H9 (cell line): ENCODE measurements around the gene POMT2. TPM values are rescaled to one million over a fixed set of nuclear protein-coding genes. Genes with fewer than 3 reads are reported as not detected.

ENCODE experiments used
- DNase-seq: peaks from one replicate; pipeline ENCODE4 v3.0.0-alpha.2; 2017
- H2AFZ ChIP-seq: one replicate; pipeline ENCODE4 v1.6.1; 2013; ENCODE audit warnings: mild to moderate bottlenecking, low read length, control low read depth, moderate library complexity
- H2AK5ac ChIP-seq: 2 replicates; pipeline ENCODE4 v1.6.1; 2013; ENCODE audit warnings: low read length, control low read depth, mixed read lengths; ENCODE audit not compliant: insufficient read length
- H2BK120ac ChIP-seq: one replicate; pipeline ENCODE4 v1.6.1; 2013; ENCODE audit warnings: low read depth, mild to moderate bottlenecking, low read length, control low read depth, inconsistent platforms; ENCODE audit not compliant: poor library complexity, severe bottlenecking
- H2BK12ac ChIP-seq: 2 replicates; pipeline ENCODE4 v1.6.1; 2013; ENCODE audit warnings: low read length, control low read depth, mixed read lengths, low read depth; ENCODE audit not compliant: insufficient read length
- H2BK15ac ChIP-seq: 2 replicates; pipeline ENCODE4 v1.6.1; 2013; ENCODE audit warnings: low read depth, low read length, control low read depth
- H2BK20ac ChIP-seq: one replicate; pipeline ENCODE4 v1.6.1; 2013; ENCODE audit warnings: low read depth, mild to moderate bottlenecking, low read length, control low read depth, inconsistent platforms; ENCODE audit not compliant: poor library complexity, severe bottlenecking
- H2BK5ac ChIP-seq: 2 replicates; pipeline ENCODE4 v1.6.1; 2013; ENCODE audit warnings: low read length, control low read depth, mixed read lengths; ENCODE audit not compliant: insufficient read length
- H3K14ac ChIP-seq: 2 replicates; pipeline ENCODE4 v1.6.1; 2013; ENCODE audit warnings: low read length, control low read depth; ENCODE audit not compliant: insufficient read depth
- H3K18ac ChIP-seq: 2 replicates; pipeline ENCODE4 v1.6.1; 2013; ENCODE audit warnings: low read depth, mild to moderate bottlenecking, mixed read lengths, low read length, control low read depth; ENCODE audit not compliant: insufficient read length
- H3K23ac ChIP-seq: 2 replicates; pipeline ENCODE4 v1.6.1; 2013; ENCODE audit warnings: low read length, control low read depth, mixed read lengths, low read depth; ENCODE audit not compliant: insufficient read length
- H3K23me2 ChIP-seq: 2 replicates; pipeline ENCODE4 v1.6.1; 2013; ENCODE audit warnings: low read depth, mild to moderate bottlenecking, mixed read lengths, low read length, control low read depth; ENCODE audit not compliant: insufficient read length, poor library complexity, severe bottlenecking
- H3K27ac ChIP-seq: 2 replicates; pipeline ENCODE4 v1.5.1; 2013; ENCODE audit warnings: low read length, control low read depth, mixed read lengths, low read depth; ENCODE audit not compliant: insufficient read length
- H3K27me3 ChIP-seq: 2 replicates; pipeline ENCODE4 v1.6.1; 2013; ENCODE audit warnings: low read length, control low read depth, inconsistent platforms; ENCODE audit not compliant: insufficient read depth
- H3K4ac ChIP-seq: 2 replicates; pipeline ENCODE4 v1.6.1; 2013; ENCODE audit warnings: low read depth, mild to moderate bottlenecking, control low read depth, inconsistent platforms, low read length, moderate library complexity
- H3K4me1 ChIP-seq: 2 replicates; pipeline ENCODE4 v1.6.1; 2013; ENCODE audit warnings: low read length, control low read depth, inconsistent platforms; ENCODE audit not compliant: insufficient read depth
- H3K4me2 ChIP-seq: 2 replicates; pipeline ENCODE4 v1.6.1; 2013; ENCODE audit warnings: low read length, control low read depth, mixed read lengths; ENCODE audit not compliant: insufficient read length, insufficient read depth
- H3K56ac ChIP-seq: 2 replicates; pipeline ENCODE4 v1.6.1; 2013; ENCODE audit warnings: low read depth, mild to moderate bottlenecking, mixed read lengths, low read length, control low read depth; ENCODE audit not compliant: insufficient read length
- H3K79me1 ChIP-seq: 2 replicates; pipeline ENCODE4 v1.6.1; 2013; ENCODE audit warnings: low read depth, mild to moderate bottlenecking, moderate library complexity, low read length, control low read depth, inconsistent platforms; ENCODE audit not compliant: insufficient read depth, poor library complexity, severe bottlenecking
- H3K79me2 ChIP-seq: 2 replicates; pipeline ENCODE4 v1.6.1; 2013; ENCODE audit warnings: low read length, control low read depth, inconsistent platforms; ENCODE audit not compliant: insufficient read depth
- H3K9ac ChIP-seq: 2 replicates; pipeline ENCODE4 v1.6.1; 2013; ENCODE audit warnings: low read length, control low read depth, mixed read lengths; ENCODE audit not compliant: insufficient read length; ENCODE audit errors: extremely low read depth
- H3K9me3 ChIP-seq: one replicate; pipeline ENCODE4 v1.6.1; 2013; ENCODE audit warnings: low read depth, low read length, inconsistent platforms; ENCODE audit not compliant: control insufficient read depth
- H3T11ph ChIP-seq: one replicate; pipeline ENCODE4 v1.6.1; 2013; ENCODE audit warnings: mild to moderate bottlenecking, low read length, control low read depth, inconsistent platforms
- H4K20me1 ChIP-seq: one replicate; pipeline ENCODE4 v1.6.1; 2013; ENCODE audit not compliant: control insufficient read depth, insufficient read length, insufficient read depth
- H4K5ac ChIP-seq: 2 replicates; pipeline ENCODE4 v1.6.1; 2013; ENCODE audit warnings: low read depth, mild to moderate bottlenecking, mixed read lengths, low read length, control low read depth; ENCODE audit not compliant: insufficient read length
- H4K8ac ChIP-seq: replicated peaks from 2 replicates; pipeline ENCODE4 v1.6.1; 2013; ENCODE audit warnings: low read length, control low read depth, mixed read lengths, low read depth; ENCODE audit not compliant: insufficient read length
- H4K91ac ChIP-seq: 2 replicates; pipeline ENCODE4 v1.6.1; 2013; ENCODE audit warnings: low read depth, mild to moderate bottlenecking, moderate library complexity, mixed read lengths, low read length, control low read depth; ENCODE audit not compliant: insufficient read length
- H3K27ac Mint-ChIP-seq, 3 experiments: 2 replicates in 2 of 3; 3 replicates in 1 of 3; pipeline ENCODE4 v1.8.0; 2020 to 2021; ENCODE audit warnings: mixed read lengths in 3 of 3, mild to moderate bottlenecking in 1 of 3, moderate library complexity in 1 of 3
- H3K27me3 Mint-ChIP-seq: 2 replicates; pipeline ENCODE4 v1.8.0; 2021; ENCODE audit warnings: low read depth, mild to moderate bottlenecking, moderate library complexity, mixed read lengths
- H3K36me3 Mint-ChIP-seq, 3 experiments: 2 replicates in 2 of 3; 3 replicates in 1 of 3; pipeline ENCODE4 v1.8.0; 2020 to 2021; ENCODE audit warnings: low read depth in 3 of 3, mixed read lengths in 3 of 3; ENCODE audit not compliant: insufficient read depth in 1 of 3
- H3K4me1 Mint-ChIP-seq, 2 experiments: 2 replicates each; pipeline ENCODE4 v1.8.0; 2020; ENCODE audit warnings: mixed read lengths in 2 of 2
- H3K4me3 Mint-ChIP-seq, 2 experiments: 2 replicates in 1 of 2; 3 replicates in 1 of 2; pipeline ENCODE4 v1.8.0; 2020 to 2021; ENCODE audit warnings: mild to moderate bottlenecking in 2 of 2, mixed read lengths in 2 of 2, moderate library complexity in 1 of 2
- H3K9me3 Mint-ChIP-seq, 2 experiments: 2 replicates in 1 of 2; 3 replicates in 1 of 2; pipeline ENCODE4 v1.8.0; 2020; ENCODE audit warnings: mild to moderate bottlenecking in 2 of 2, mixed read lengths in 2 of 2, moderate library complexity in 1 of 2
- WGBS: extraction: QIAGEN DNeasy Blood & Tissue Kit; methylation state at CpG from one replicate; pipeline ENCODE4 v1.1.7; 2013; ENCODE audit warnings: missing lambda C conversion rate, low lambda C conversion rate, mixed read lengths; ENCODE audit not compliant: insufficient read length; ENCODE audit errors: extremely low coverage; 5-methylcytosine and 5-hydroxymethylcytosine counted together
- total RNA-seq: library from RNA; stranded (reverse); gene quantifications from 2 replicates; pipeline ENCODE4 v1.2.1, GENCODE V29; 2021
- TF ChIP-seq, protein P1 (sequence below): fragments of 200-600 bp; sonication (generic); conservative IDR thresholded peaks from 3 replicates; pipeline ENCODE4 v1.8.0; 2021; ENCODE audit warnings: antibody characterized with exemption, mild to moderate bottlenecking

The POMT2 gene
- total RNA-seq, 1 experiment from 2014 or later, result 25.2 TPM

DNA sequence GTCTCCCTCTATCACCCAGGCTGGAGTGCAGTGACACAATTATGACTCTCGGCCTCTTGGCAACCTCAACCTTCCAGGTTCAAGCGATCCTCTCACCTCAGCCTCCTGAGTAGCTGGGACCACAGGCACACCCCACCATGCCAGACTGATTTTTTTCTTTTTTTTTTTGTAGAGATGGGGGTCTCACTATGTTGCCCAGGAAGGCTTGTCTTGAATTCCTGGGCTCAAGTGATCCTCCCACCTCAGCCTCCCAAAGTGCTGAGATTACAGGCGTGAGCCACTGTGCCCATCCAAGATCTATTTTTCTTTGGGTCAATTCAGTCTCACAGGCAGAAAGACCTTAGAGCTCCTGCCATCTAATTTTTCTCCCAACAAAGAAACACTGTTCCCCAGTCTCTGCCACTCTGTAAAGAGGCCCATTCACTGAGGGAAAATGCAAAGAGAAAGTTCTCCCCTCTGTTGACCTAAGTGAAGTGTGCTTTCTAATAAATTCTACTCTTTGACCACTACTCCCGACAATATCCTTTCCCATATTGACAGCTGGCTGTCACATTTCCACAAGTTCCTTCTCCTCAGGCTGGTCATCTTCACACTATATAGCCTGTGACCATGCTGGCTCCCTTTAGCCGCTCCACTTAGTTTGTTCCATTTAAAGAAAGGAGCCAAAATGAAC is 32.9 kb upstream of the POMT2 start:
- Histone ChIP-seq H4K8ac (no peak overlapping the region), H3T11ph (no peak overlapping the region), H2AK5ac (no peak overlapping the region), H3K56ac (no peak overlapping the region), H3K23me2 (no peaks in the 10 kb centered on the region), H2BK20ac (no peak overlapping the region), H3K27me3 (no peaks in the 10 kb centered on the region), H3K4me2 (no peak overlapping the region), H3K18ac (no peak overlapping the region), H3K79me1 (no peaks in the 10 kb centered on the region), H2BK15ac (no peak overlapping the region), H4K91ac (no peak overlapping the region), H2BK5ac (no peak overlapping the region), H4K20me1 (no peaks in the 10 kb centered on the region), H3K9ac (no peak overlapping the region), H2BK12ac (no peak overlapping the region), H3K23ac (no peak overlapping the region), H3K79me2 (no peaks in the 10 kb centered on the region), H3K14ac (no peak overlapping the region), H2AFZ (no peak overlapping the region), H3K4ac (no peak overlapping the region), H3K27ac (no peak overlapping the region), H2BK120ac (no peak overlapping the region), H4K5ac (no peak overlapping the region), H3K4me1 (no peaks in the 10 kb centered on the region), H3K9me3 (no peaks in the 10 kb centered on the region)
- peaks cover 0 to 12% (median 2%) of the 10 kb centered on the region in 3 experiments; a peak in 4 of 7 replicates for H3K36me3 Mint-ChIP-seq
- no CpG with 5 or more reads among the region's 5 CpGs for WGBS
- no peaks in the 10 kb centered on the region for H3K27me3 Mint-ChIP-seq
- H3K9me3 Mint-ChIP-seq, result no peaks in the 10 kb centered on the region
- no peak overlapping the region for H3K4me3 Mint-ChIP-seq
- no peak overlapping the region for H3K27ac Mint-ChIP-seq
- TF ChIP-seq, protein P1, sequence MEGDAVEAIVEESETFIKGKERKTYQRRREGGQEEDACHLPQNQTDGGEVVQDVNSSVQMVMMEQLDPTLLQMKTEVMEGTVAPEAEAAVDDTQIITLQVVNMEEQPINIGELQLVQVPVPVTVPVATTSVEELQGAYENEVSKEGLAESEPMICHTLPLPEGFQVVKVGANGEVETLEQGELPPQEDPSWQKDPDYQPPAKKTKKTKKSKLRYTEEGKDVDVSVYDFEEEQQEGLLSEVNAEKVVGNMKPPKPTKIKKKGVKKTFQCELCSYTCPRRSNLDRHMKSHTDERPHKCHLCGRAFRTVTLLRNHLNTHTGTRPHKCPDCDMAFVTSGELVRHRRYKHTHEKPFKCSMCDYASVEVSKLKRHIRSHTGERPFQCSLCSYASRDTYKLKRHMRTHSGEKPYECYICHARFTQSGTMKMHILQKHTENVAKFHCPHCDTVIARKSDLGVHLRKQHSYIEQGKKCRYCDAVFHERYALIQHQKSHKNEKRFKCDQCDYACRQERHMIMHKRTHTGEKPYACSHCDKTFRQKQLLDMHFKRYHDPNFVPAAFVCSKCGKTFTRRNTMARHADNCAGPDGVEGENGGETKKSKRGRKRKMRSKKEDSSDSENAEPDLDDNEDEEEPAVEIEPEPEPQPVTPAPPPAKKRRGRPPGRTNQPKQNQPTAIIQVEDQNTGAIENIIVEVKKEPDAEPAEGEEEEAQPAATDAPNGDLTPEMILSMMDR, result no peak
- no peaks in the 10 kb centered on the region for H3K4me1 Mint-ChIP-seq
- DNase-seq, result no peak
